Activated CD4-positive, CD25-positive, alpha-beta regulatory T cell (primary cell): ENCODE measurements around the gene USP1.

ENCODE experiments used
- DNase-seq, 4 experiments: peaks; one replicate each; lab custom pipeline; 2025; lab: John Stamatoyannopoulos, UW

Gene USP1

GRCh38 chr1:62428351-62428750, 8.5 kb upstream of the USP1 start:
- DNase-seq = no peak

- DNase-seq = no peak
Measured at GRCh38 chr1:62429581-62429980, 7.3 kb upstream of the USP1 start.

GRCh38 chr1:62433861-62434617, 2.8 kb upstream of the USP1 start:
- no peak for DNase-seq

GRCh38 chr1:62434618-62435001, 2.2 kb upstream of the USP1 start:
- no peak for DNase-seq

GRCh38 chr1:62435231-62436038, 1.4 kb upstream of the USP1 start:
- DNase-seq = no peak

- DNase-seq = peak; percentile 98 to 99 (median 99)
Measured at GRCh38 chr1:62436039-62436465, 797 bp upstream of the USP1 start.

GRCh38 chr1:62437273-62437940, 558 bp downstream of the USP1 start:
- peak; percentile 19 to 40 (median 32) for DNase-seq

GRCh38 chr1:62438163-62438562, 1.3 kb downstream of the USP1 start:
- DNase-seq = no peak

- DNase-seq = no peak
Measured at GRCh38 chr1:62439652-62440371, 3.0 kb downstream of the USP1 start.

- no peak for DNase-seq
Measured at GRCh38 chr1:62444701-62445100, 7.9 kb downstream of the USP1 start.

- no peak for DNase-seq
Measured at GRCh38 chr1:62448221-62448933, 11.5 kb downstream of the USP1 start.

GRCh38 chr1:62450301-62450700, 13.5 kb downstream of the USP1 start:
- DNase-seq = no peak

GRCh38 chr1:62452951-62453350, 16.1 kb downstream of the USP1 start:
- DNase-seq = no peak

- no peak for DNase-seq
Measured at GRCh38 chr1:62457955-62458354, 21.1 kb downstream of the USP1 start.

- DNase-seq = no peak
Measured at GRCh38 chr1:62462370-62462769, 25.5 kb downstream of the USP1 start.

GRCh38 chr1:62467092-62467491, 30.2 kb downstream of the USP1 start:
- DNase-seq = no peak

GRCh38 chr1:62476525-62477219, 39.8 kb downstream of the USP1 start:
- DNase-seq = no peak

- DNase-seq = no peak
Measured at GRCh38 chr1:62481681-62482080, 44.8 kb downstream of the USP1 start.

- no peak for DNase-seq
Measured at GRCh38 chr1:62484824-62485468, 48.1 kb downstream of the USP1 start.

- no peak for DNase-seq
Measured at GRCh38 chr1:62487956-62488355, 51.1 kb downstream of the USP1 start.
